GM18868 (cell line): ENCODE data around the gene ANKRD60.

Experiments
- ATAC-seq: cut with Tn5 transposase; IDR thresholded peaks from one replicate; pipeline ENCODE4 v1.9.1; 2021; ENCODE audit warnings: mild to moderate bottlenecking, moderate library complexity; ENCODE audit not compliant: unreplicated experiment

The ANKRD60 gene, protein sequence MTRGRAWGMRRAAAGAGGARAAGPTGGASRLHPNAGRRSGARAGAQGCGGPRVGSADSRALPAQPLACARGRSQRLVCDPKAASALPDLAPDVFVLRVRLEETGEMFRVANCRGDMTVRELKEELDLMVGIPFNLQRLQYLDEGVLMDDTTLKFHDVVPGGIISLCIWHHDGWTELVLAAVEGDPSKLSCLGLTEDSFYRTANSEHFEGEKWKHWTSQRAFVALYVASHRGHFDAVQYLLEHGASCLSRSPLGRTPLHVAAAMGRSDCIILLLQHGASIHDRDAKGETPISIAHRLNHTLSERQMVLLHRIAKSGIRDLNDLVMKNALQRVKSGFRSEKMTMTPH

DNA sequence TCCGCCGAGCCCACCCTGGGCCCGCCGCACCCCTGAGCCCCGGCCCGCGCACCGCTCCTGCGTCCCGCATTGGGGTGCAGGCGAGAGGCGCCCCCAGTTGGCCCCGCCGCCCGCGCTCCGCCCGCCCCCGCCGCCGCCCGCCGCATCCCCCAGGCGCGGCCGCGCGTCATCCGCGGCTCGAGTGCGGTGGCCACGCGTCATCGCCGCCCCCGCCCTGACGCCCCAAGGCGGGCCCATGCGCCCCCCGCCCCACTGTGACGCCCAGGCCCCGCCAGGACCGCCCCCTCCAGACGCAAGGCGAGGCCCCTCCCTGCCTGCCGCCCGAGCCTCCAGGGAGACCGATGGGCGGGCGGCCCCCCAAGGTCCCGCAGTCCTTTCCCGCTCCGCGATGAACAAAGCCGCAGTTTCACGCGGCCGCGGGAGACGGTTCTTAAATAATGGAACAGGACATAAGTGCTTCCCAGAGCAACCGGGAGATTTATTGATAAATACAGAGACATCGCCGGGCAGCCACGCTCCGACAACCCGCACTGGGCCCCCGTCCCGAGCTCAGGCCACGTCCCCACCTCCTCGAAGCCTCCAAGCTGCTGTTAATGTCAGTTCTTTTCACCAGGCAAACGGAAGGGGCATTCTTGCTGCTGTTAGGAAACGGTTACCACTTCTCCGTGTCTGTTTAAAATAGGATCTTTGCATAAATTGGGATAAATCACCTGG lies at the start of gene ANKRD60:
ANKRD60 (minus strand) TSS at position 170 of the 714 bp plus-strand sequence; CDS start at position 170, 0 bp downstream.
- no peak for ATAC-seq

DNA sequence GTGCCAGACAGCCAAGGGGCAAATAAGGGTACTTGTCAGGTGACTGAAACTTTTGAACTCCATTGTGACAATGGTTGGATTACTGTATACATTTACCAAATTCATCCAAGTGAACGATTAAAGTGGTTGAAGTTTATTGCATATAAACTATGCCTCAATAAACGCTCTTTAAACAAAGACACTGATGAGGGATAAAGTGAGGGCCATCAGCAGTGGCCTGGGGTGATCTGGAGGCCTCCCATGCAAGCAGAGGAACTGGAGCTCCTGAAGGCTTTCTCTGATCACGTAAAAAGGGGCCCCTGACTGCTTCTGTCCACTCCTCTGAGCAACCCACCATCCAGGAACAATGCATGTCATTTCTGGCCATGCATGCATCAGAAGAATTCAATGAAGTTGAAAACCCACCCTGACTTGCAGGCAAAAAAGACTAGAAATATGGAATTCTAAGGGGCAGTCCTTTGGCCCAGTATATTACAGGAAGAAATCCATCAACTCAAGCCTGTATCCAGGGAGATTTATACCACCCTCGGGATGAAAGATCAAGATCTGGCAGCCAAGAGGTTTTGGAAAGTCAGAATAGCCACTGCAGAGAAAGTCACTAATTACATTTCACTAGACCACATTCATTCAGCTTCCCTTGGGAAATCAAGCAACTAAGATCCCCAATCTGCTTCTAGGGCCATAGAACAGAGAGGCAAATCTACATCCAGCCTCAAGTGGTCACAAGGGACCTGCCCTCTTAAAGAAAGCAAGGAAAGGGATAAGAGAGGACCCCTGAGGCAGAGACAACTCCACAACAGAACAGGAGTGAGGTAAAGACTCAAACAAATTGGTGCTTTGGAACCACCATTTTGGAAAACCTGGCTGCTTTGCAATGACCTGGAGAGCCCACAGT lies 49.4 kb upstream of the ANKRD60 start:
- ATAC-seq = no peak

DNA sequence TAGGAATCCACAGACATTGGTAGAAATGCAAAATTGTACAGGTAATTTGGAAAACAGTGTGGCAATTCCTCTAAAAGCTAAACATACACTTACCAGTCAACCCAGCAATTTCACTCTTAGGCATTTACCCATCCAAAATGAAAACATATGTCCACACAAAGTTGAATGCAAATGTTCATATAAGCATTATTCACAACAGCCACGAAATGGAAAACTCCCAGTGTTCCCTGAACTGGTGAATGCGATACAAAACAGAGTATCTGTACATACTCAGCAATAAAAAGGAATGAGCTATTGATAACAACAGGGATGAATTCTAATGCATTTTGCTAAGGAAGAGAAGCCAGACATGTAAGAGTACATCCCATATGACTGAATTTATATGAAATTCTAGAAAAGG lies 48.7 kb upstream of the ANKRD60 start:
- no peak for ATAC-seq

DNA sequence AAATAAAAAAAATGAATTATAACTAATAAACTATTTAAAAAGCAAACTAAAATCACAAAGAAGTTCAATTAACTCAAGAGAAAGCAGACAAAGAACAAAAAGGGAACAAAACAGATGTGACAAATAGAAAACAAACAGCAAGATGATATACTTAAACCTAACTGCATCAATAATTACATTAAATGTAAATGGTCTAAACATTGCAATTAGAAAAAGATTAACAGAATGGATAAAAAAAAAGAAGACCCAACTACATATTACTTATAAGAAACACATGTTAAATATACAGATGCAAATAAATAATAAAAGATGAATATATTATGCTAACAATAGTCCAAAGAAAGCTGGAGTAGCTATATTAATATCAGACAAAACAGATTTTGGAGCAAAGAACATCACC lies 45.9 kb upstream of the ANKRD60 start:
- ATAC-seq = no peak

DNA sequence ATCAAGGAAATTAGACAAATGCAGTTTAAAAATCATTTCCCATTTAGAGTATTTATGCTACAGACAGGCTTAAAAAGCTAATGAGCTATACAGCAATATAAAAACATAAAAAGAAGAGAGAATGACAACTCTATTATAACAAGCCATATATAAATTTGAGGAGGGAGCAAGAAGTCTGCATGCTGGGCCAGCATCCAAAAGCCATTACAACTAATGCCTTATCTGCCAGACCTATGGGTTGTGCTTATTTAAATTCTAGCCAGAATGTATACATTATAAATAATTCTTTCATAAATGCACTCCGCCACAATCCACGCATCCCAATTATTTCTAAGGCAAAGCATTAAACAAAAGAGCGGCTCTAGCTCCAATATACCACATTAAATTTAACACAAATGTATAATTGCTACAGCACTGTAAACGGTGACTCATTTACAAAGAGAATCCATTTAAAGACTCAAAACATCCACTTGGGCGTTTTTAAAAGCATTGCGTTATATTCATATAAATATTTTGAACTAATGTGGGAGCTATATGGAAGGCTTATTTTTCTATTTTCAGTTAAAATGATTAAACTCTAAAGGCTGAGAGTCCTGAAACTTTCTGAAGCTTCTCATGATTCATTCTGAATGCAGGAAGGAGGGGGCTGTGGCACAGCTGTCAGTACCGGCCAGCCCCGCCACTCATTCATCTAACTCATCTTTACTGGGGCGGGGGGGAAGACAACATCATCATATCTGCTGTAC lies 43.3 kb upstream of the ANKRD60 start:
- ATAC-seq = no peak

DNA sequence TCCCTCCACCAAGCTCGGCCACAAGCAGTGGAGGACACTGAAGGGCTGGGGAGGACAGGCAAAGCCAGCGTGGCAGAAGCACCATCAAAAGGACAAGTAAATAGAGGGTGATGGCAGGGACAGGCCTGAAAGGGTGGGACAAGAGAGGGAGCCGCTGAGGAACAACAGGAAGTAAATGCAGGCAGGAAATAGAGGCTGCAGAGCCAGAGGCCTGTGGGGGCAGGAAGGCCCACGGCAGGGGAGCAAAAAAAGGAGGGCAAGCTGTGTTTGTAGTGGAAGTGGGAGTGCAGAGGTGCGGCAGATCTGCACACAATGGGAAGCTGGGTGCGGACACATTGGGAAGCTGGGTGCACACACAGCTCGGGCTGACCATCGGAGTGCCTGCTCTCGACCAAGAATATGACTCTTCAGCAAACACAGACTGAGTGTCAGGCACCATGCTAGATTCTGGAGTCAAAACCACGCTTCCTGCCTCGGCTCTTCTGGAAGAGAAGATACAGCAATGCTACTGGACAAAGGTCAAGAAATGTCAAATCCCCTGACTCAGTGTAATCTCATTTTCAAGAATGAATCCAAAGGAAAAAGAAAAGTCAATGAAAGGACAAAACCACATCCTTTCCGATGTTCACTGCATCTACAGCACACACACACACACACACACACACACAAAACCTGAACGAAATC lies 40.6 kb upstream of the ANKRD60 start:
- ATAC-seq = no peak

DNA sequence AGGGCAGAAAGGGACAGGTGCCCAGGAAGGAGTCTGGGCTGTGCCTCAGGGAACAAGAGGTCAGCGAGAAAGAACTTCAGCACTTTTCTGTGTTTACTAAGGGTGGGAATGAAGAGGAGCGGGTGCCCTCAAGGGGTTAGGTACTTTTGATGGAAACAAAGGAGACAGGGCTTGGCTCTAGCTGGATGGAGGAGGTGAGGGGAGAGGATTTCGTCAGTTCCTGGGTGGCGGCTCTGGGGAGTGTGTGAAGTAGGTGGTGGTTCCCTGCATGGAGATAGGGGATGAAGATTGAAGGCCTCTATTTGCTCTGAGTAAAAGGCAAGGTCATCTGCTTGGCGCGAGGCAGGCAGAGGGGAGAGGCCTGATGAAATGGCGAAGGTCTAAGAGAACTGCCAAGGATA lies 40.0 kb upstream of the ANKRD60 start:
- no peak for ATAC-seq

DNA sequence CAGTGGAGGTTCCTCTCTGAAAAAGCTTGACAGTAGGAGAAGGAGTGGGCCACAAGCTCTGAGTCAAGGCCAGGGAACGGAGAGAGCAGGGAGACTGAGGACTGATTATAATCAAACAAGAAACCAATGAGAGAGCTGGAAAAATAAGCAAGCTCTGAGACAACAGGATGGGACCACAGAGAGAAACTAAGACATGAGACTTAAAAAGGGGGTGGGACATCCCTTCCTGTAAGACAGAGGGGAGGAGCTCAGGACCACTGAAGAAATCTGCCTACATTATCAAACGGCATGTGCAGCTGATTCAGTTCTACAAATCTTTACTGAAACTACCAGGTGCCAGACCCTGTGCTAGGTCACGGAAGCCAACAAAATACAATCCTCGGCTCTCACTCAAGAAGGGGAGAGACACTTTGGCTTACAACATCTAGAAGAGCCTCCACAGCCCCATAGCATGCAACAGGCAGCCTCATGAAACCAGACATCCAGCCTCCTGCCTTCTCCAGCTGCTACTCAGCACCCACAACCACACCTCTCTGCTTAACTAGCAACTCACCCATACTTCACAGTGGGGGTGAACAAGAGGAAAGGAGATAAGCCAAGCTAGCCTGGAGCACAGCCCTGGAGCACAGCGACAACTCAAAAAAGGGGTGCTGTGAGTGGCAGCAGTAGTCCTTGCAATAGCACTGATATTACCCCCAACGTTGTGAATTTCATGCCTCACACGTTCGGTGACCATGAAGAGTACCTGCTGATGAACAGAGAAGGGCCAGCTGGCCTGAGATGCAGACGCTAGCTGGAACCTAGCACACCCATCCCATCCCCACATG lies 39.1 kb upstream of the ANKRD60 start:
- ATAC-seq = no peak

DNA sequence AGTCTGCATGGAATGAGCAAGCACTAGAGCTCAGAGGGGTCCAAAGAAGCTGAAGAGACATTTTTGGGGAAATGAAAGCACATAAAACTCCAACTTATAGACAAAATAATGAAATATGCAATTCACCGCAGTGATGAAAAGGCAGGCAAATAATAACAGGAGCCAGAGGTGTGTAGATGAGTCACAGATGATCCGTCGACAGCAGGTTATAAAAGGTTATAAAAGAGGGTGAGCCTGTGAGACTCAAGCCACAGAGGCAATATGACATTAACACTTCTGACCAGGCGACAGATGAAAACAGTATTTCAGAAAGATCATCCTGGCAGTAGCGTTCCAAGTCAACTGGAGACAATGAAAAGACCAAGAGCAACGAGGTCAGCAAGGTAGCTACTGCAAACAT lies 35.8 kb upstream of the ANKRD60 start:
- no peak for ATAC-seq

DNA sequence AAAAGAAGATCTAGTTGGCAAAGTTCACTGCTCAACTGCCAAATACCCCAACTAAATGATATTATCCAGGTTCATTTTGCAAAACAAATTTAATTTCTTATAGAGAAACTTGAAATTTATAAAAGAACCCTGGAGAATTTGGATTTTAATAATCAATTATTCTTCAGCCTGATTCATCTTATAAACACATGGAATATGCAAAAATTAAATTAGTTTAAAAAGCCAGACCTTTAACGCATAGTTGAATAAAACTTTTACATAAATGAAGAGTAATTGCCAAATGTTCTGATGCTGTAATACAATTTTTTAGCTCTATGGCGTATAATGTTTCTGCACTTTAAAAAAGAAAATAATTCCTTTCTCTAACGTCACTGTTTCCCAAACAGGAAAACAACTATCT lies 33.2 kb upstream of the ANKRD60 start:
- no peak for ATAC-seq

DNA sequence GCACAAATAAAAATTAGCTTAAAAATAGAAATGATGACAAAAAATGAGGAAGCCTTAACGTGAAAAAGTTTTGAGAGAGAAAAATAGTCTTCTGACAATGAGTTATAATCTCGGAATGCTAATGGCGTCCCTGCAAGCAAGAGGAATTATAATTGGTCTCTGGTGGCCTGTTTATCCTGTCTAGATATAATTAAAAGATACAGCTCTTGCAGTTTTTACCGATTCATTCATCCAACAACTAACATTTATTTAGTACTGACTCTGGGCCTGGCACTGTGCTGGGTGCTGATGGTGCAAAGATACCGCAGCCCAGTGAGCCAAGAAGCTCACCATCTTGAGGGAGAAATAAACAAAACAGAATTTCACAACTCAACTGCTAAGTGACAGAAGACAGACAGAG lies 31.6 kb upstream of the ANKRD60 start:
- no peak for ATAC-seq

DNA sequence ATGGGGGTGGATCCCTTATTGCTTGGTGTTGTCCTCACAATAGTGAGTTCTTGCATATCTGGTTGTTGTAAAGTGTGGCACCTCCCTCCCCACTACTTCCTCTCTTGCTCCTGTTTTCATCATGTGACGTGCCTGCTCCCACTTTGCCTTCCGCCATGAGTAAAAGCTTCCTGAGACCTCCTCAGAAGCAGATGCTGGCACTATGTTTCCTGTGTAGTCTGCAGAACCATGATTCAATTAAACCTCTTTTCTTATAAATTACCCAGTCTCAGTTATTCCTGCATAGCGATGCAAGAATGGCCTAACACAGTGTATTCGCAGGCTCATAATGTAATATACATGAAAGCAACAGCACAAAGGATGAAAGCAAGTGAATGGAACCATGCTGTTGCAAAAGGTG lies 28.4 kb upstream of the ANKRD60 start:
- no peak for ATAC-seq

DNA sequence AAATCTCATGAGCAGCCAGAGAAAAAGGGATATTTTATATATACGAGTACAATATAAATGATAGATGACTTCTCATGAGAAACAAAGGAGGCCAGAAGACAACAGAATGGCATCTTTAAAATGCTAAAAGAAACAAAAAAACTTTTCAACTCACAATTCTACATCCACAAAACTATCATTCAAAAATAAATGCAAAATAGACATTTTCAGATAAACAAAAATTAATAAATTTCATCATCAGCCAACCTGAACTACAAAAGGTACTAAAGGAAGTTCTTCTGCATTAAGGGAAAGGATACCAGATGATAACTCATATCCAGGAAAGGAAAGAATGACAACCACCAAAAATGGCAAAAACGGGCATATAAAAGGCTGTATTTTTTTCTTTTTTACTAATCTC lies 27.9 kb upstream of the ANKRD60 start:
- ATAC-seq = no peak

DNA sequence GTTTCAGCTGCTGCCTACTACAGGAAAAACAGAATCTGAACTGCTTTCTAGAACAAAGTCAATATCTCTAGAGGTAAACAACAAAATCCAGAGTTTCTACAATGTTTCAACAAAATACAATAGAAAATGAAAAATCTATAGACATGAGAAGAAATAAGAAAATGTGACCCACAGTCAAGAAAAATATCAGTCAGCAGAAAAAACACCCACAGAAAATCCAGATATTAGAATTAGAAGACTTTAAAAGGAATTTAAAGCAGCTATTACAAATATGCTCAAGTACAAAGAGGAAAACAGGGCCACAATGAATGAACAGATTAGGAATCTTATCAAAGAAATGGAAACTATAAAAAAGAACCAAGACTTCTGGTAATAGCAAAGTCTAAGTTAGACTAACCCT lies 26.4 kb upstream of the ANKRD60 start:
- no peak for ATAC-seq

DNA sequence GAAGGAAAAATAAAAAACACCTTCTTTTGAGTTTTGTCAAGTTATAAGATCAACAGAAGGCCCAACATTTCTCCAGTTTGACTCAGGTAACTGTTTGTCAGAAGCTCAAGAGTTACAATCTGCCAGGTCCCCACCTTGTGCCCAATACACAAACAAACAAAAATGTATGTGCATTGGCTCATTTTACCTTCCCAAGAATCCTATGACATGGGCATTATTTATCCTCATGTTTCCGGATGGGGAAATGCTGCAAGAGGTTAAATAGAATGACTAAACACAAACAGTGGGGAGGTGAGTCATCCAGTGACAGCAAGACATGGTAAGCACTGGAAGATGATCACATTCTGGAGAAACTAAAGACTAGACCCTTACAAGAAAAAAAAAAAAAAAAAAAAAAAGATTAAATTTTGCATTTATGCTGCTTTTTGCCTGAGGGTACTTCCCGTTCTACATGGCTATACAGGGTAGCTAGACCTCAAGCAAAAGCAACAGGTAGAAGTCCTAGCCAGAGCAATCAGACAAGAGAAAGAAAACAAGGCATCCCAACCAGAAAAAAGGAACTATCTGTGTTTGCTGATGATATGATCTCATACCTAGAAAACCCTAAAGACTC lies 23.6 kb upstream of the ANKRD60 start:
- no peak for ATAC-seq

DNA sequence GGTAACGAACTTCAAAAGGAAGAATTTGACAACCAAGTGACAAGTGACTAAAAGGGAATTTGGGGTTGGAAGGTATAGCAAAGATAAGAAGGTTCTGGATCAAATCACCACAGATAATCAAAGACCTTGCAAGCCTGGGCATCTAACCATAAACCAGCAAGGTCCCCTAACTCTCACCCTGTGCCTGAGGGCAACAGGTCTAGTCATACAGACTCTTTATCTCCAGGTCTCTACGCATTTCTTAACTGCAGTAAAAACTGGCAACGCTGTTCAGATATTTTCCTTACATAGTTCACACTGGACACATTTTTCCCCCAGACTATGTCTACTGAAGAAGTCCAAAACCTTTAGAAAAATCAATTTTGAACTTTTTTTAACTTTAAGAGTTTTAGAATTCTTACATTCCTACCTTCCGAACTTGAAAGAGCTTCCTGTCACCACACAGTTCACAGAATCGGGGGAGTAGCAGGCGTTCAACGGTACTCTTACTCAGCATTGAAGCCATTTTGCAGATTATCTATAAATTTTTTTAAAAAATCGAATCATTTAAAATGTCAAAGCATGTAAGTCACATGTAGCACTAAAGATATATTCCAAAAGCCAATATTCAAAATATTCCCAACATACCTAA lies 23.0 kb upstream of the ANKRD60 start:
- no peak for ATAC-seq

DNA sequence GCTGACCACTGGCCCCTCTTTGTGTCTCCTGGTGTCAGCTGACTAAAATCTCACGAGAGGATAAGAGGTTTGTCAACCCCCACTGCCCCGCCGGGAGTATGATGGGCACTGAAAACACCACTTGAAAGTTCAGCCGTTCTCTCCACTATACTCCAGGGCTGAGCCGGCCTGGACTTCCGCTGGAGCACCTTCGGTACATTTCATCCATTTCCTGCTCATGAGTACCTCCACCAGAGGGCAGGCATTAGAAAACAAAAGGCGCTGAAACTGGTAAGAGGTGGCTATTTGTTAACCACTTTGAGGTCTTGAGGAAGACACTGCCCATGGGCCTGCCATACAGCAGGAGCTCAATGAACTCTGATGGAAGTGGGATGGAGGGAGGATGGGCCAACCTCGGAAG lies 17.9 kb upstream of the ANKRD60 start:
- ATAC-seq = no peak

DNA sequence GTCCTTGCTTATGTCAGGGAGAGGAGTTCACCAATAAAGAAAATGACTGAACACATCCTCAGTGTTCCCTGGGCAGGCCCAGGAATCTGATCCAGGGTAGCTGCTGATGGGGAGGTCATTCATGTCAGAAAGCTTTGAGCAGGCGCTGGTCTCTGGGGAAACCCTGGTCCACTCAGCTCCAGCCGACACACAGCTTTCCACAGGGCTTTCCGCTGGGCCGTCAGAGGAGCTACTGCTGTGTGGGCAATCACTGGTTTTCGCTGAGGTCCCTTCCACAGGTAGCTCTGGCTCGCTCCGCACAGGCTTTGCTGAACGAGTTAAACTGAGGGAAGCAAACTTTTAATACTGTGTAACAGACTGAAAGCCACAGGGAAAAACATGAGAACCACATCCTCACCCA lies 17.5 kb upstream of the ANKRD60 start:
- ATAC-seq = no peak
